HG03025 (cell line): Measurements from ENCODE around the gene RESP18.
A peak's percentile ranks its signal among the peaks of the same experiment; 100 is the strongest.
"Not testable (repeated sequence)": the region's sequence is repeated elsewhere in the genome, so short reads cannot be mapped to it uniquely, and the experiment has no call there.

ENCODE experiments used
- ATAC-seq: cut with Tn5 transposase; IDR thresholded peaks from one replicate; pipeline ENCODE4 v1.9.1; 2021; ENCODE audit warnings: mild to moderate bottlenecking, moderate library complexity; ENCODE audit not compliant: unreplicated experiment, low FRiP score

The RESP18 gene

DNA sequence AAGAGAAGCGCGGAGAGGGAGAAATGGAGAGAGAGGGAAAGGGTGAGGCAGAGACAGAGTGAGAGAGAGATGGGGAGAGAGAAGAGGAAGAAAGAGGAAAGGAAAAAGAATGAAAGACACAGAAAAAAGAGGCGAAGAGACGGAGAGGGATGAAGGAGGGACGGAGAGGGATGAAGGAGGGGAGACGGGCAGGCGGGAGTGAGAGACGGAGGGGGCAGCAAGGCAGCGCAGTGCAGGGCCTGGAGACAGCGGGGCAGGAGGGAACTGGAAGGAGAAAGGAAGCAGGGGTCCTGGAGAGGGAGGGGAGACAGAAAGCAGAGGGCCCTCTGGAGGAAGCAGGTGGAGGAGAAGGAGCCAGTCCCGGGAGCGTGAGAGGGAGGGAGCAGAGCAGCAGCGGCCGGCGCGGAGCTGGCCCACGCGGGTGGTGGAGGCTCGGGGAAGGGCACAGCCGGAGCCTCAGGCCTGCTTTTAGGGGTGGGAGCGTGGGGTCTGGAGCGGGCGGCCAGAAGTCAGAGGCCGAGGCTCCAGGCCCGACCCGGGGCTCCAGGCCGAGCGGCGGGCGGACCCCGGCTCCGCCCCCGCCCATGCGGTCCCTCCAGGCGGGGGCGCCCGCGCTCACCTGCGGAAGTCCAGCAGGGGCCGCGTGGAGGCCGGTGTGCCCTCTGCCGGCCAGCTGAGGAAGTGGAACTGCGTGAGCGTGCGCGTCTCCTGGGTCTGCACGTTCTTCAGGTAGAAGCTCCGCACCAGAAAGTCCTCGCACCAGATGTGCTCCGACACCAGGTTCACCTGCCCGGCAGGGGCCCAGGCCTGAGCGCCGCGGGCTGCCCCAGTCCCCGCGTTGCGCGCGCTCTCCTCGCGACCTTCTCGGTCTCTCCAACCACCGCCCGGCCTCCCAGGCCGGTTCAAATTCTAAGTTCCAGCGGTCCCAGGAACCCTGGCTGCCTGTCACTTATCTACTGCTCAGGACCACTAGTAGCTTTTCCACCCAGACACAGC lies 37.9 kb downstream of the RESP18 start:
- peak; percentile 79 for ATAC-seq

DNA sequence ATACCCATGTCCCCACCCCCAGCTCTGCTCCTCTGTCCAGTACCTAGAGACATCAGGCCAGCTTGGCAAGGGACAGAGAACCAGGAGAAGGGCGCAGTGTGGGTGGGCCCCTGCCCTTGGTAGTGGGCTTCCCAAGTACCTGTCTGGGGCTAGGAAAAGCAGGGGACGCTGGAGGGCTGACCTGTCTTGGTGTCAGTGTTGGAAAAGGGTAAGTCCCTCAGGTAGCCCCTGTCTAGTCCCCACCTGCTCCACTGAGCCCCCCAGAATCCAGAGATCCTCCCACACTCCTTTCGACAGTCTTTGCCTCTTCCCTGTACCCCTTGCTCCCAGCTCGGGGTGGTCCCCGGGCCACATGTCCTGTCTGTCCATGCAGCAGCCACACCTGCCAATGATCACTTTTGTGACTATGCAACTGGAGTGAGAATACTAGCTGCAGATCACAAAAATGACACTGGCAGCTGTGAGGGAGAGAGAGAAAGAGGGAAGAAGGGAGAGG lies 38.8 kb downstream of the RESP18 start:
- ATAC-seq = no peak

- ATAC-seq = no peak
Observed at GRCh38 chr2:219292616-219293015, 39.9 kb downstream of the RESP18 start.

- no peak for ATAC-seq
Observed at GRCh38 chr2:219291910-219292490, 40.5 kb downstream of the RESP18 start.

DNA sequence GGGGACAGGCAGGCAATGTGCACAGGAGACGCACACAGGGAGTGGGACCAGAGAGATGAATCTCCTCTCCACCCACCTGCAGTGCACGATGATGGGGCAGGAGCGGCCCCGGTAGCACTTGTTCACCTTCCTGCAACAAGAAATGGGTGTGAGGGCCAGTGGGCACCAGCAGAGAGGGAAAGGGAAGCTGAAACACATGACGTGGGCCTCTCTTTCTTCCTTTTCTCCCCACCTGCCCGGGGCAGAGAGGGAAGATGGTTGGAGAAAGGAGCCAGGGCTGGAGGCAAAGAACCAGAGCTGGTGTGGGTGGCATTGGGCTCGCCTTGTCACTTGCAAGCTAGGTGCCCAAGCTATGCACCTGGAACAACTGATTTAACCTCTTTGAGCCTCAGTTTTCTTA lies 41.1 kb downstream of the RESP18 start:
- no peak for ATAC-seq

GRCh38 chr2:219290381-219291171 lies 42.0 kb downstream of the RESP18 start:
- ATAC-seq = no peak

GRCh38 chr2:219289537-219290361 lies 42.8 kb downstream of the RESP18 start:
- ATAC-seq = no peak

- no peak for ATAC-seq
Observed at GRCh38 chr2:219289195-219289536, 43.4 kb downstream of the RESP18 start.

- no peak for ATAC-seq
Observed at GRCh38 chr2:219287580-219288265, 44.8 kb downstream of the RESP18 start.

DNA sequence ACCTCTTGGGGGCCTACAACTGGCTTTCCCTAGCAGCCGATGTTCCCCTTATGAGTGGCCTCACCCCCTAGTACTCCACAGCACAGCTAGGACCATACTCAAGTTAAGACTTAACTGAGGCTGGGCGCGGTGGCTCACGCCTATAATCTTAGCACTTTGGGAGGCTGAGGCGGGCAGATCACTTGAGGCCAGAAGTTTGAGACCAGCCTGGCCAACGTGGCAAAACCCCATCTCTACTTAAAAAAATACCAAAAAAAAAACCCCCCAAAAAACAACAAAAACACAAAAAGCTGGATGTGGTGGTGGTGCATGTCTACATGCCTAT lies 45.5 kb downstream of the RESP18 start:
- ATAC-seq = not testable (repeated sequence)

DNA sequence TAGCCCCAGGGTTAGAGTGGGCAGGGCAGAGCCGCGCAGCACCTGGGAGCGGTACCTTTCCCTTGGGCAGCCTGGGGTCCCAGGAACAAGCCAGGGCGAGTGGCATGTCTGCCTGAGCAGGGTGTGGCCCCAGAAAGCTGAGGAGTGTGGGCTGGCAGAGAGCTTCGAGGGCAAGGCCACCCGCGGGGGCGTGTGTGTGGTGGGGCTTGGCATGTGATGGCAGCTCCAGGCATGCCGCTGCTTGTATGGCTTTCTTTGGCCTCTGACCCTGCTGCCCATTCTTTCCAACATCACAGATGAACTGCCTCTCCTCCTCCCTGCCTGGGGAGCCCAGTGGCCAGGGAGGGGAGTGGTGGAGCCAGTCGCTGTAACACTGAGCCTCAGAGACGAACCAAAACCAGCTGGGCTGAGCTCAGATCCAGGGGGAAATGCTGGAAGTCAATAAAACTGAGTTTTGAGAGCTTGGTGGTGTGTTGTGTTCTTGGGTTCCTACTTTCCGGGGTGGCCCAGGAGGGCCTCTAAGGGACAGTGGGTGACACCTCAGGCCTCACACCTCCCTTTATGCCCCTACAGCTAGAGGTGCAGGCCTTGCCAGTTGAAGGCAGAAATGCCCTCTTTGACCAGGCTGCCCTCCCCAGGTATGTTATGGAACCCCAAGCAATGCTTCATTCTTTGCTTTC lies 46.0 kb downstream of the RESP18 start:
- ATAC-seq = no peak

GRCh38 chr2:219285894-219286425 lies 46.6 kb downstream of the RESP18 start:
- ATAC-seq = no peak

- ATAC-seq = no peak
Observed at GRCh38 chr2:219285373-219285735, 47.2 kb downstream of the RESP18 start.

DNA sequence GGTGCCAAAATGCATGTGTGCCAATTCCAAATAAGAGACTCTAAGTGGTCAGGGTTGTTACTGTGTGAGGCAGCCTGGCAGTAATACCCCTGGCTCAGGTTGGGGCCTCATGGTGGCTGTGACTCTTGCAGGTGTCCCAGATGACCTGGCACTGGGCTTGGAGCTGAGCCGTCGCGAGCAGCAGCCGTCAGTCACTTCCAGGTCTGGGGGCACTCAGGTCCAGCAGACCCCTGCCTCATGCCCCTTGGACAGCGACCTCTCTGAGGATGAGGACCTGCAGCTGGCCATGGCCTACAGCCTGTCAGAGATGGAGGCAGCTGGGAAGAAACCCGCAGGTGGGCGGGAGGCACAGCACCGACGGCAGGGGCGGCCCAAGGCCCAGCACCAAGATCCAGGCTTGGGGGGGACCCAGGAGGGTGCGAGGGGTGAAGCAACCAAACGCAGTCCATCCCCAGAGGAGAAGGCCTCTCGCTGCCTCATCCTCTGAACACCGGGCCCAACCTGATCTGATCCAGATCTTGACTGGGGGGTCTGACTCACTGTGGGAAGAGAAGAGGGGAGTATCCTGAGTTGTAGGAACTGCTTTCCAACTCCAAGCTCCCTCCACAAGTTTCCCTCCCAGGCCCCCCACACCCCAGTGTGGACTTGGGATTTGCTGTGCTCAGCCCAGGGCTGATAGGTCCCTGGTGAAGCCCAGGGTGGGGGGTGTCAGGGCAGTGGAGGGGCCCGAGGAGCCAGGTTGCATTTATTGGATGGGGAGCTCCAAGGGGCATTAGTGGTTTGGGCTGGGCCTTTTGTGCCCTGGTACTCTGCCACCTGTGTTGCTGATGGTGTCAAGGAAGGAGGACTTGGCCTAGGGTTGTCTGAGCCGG lies 47.8 kb downstream of the RESP18 start:
- ATAC-seq = no peak

- no peak for ATAC-seq
Observed at GRCh38 chr2:219282943-219283581, 49.5 kb downstream of the RESP18 start.

DNA sequence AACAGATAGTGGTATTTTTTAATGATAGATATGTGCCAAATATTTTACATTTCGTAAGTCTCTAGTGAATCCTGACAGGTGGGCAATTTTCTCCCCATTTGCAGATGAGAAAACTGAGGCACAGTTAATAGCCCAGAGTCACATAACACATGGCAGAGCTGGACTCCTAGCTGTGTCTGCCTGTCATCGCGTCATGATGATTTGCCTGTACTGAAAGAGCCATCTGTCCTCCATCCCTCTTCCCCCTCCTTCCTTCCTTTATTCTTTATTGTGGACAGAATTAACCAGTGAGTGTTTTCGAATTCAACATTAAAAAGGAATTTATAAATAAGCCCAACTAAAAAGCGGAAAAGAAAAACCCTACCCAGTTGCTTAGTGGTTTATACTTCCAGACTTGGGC lies 50.2 kb downstream of the RESP18 start:
- ATAC-seq = no peak

DNA sequence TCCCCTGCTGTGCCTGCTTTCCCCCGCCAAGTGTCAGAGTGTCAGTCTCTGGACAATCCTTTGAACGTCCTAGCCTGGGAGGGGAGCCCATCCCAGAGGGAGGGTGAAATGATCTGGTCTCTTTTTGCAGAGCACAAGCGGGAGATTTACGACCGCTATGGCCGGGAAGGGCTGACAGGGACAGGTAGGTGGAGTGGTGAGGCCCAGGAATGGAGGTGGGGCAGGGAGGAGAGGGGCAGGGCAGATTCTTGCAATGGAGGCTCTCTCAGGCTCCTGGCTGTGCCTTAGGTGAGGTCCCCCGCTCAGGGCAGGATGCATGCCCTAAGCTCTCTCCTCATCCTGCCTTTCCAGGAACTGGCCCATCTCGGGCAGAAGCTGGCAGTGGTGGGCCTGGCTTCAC lies 51.0 kb downstream of the RESP18 start:
- no peak for ATAC-seq

- ATAC-seq = no peak
Observed at GRCh38 chr2:219280651-219281050, 51.9 kb downstream of the RESP18 start.
